Measurements from ENCODE around the gene KDM4C.

DNA sequence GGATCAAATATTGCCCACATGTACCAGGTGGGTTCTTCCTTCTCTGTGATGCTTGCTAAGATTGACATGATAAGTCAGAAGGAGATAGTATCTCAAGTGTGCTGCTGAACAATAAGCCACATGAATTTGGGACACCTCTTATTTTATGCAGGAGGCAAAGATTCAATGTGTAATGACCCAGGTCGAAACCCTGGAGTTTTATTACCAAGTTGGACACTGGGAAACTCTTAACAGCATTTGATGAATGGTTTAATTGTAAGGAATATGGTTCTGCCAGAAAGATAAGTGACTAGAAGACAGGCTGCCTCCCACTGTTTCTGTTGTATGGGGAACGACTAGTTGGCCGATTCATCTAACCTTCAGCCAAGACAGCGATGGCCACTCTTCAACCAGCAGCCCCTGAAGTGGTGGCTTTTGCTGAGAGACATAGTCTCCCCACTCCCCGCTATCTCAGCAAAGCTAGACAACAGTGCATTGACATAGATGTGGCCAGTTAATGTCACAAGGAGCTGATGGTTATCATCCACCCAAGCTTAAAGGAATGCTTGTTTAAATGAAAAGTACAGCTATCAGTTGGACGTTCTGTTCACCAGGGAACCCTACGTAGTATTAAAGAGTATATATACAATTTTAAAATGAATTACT lies 407.7 kb downstream of the KDM4C start:
- TF ChIP-seq CTCF (IDR thresholded peaks at IDR 0.05) = no peak
- TF ChIP-seq EZH2 (IDR thresholded peaks at IDR 0.05) = no peak
- no peak for TF ChIP-seq EZH2phosphoT487 (IDR thresholded peaks at IDR 0.05)

All from neural progenitor cell (in vitro differentiated cells).